T-helper 22 cell (primary cell): ENCODE data around the gene GJA10.
A peak's percentile ranks its signal among the peaks of the same experiment; 100 is the strongest.

ENCODE experiments used
- DNase-seq: peaks from one replicate; pipeline ENCODE4 v3.0.0-alpha.2; 2020; ENCODE audit warnings: low read depth

GJA10 gene

DNA sequence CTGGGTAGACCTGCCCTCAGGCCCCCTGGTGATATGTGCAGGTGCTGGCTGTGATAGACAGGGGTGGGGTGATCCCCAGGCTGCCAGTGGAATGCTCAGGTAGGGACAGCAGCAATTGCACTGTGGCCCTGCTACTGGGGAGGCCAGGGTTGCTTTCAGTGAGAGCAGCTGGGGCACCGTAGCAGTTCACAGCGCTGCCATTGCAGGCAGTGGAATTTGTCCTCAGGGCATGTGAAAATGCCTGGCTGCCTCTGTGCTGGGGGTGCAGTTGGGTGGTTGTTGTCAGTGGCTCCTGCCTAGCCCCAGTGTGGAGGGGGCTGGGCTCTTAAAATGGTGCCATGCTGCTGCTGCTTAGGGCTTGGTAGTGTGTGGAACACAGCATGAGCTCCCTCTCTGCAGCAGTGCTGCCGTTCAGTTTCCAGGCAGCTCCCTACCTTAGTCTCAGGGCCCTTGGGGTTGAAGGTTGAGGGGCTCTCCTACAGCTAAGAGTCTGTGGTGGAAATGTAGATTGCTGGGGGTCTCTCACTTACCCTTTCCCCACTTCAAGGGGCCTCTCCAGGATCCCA, 23.6 kb downstream of the GJA10 start:
- no peak for DNase-seq

DNA sequence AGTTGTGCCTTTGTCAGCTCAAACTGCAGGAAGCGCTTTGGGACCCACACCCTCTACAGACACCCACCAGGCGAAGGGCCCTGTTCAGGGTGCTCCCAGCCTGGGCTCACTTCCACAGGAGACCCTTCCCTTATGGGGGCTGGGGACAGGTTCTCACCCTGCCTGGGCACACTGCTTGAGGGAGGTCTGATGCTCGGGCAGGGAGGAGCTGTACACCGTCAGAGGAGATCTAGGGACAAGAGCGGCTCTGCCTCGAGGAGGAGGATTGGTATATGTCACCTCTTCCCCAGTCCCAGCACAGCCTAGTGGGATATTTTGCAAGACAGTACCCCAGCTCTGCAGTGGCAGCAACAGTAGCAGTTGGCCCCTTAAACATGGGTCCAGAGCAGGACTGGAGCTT, 26.9 kb downstream of the GJA10 start:
- DNase-seq = no peak

DNA sequence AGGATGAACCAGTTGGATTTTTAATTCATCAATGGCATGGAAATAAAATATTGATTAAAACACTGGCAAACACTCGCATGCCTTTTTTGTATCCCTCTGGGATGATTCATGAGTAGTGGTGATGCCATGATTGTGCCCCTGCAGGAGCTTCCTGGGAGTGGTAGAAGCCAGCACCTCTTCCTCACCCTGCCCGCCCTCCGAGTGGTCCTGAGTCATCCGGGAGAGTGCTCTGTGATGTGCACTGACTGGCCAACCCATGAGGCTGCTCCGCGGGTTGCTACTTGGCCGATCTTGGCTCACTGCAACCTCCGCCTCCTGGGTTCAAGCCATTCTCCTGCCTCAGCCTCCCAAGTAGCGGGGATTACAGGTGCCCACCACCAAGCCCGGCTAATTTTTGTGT, 27.4 kb downstream of the GJA10 start:
- no peak for DNase-seq

DNA sequence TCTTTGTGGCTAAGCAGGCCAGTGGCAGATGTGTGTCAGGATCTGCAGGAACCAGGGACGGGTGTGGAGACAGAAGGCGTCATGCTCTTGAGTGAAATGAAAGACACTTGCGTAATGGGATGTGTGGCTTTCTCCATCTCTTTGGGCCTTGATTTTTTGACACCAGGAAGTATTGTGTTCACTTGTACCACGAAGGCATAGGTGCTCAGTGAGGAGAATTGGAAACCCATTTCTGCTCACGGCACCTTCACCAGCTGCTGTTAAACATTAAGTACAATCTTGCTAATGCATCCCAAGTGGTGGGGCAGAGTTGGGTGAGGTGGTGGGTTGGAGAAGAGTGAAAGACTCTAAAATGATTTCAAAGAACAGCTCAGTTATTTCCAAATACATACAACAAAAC, 30.0 kb downstream of the GJA10 start:
- DNase-seq = no peak

DNA sequence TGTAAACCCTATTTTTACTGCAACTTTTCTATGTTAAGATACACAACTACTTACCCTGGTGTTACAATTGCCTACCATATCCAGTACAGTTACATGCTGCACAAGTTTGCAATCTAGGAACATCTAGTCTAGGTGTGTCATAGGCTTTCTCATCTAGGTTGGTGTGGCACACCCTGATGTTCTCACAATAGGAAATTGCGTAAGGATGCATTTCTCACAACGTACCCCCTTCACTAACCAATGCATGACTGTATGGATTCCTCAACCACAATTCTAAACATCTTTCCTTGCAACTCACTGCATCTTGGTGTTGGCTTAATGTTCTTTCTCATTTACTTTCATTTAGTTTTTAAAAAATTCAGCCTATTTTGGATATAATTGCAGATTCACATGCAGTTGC, 31.6 kb downstream of the GJA10 start:
- no peak for DNase-seq

DNA sequence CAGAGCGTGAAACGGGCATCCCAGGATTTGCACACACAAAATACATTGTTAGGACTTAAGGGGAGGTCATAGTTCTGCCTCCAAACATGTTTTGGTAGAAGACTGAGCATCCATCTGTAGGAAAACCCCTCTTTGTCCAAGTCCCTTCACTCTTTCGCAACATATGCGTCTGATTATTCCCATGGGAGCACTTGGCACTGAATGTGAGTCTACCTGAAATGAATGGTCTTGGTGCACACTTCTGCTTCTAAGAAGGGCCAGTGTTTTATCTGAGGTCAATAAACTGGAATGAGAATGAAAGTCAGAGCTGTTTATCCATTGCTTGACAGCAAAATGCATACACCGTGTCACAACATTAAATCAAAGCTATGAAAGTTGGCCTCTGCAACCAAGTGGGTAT, 33.0 kb downstream of the GJA10 start:
- DNase-seq = no peak

DNA sequence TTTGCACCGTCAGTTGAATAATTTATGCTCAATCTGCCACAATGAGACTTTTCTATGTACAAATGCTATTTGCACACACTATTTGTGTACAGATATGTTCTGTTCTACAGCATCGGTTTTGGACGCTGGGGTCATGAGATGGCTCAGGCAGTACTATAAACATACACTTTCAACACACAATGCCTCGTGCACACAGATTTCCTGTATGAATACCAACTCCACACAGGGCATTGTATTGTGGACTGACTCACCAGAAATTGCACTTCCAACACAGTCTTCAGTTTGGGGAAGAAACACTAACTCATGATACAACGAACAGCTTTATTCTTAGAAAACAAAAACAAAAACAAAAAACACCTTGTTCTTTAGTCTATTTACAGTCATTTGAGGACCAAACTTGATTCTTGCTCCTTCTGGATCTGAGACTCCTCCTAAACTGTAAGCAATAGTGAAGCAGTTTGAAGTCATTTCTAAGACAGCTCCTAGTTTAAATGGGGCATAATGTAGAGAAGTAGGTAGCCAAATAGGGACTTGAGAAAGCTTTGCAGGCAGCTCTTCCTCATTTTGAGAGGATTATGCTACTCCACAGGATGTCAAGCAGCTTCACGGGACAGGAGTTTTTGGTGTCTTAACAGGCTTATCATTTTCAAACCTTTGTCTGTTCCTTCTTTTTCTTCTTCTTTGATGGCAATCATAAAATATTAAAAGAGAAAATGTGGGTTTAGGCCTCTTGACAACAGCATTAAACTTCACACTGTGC, 33.7 kb downstream of the GJA10 start:
- DNase-seq = no peak

DNA sequence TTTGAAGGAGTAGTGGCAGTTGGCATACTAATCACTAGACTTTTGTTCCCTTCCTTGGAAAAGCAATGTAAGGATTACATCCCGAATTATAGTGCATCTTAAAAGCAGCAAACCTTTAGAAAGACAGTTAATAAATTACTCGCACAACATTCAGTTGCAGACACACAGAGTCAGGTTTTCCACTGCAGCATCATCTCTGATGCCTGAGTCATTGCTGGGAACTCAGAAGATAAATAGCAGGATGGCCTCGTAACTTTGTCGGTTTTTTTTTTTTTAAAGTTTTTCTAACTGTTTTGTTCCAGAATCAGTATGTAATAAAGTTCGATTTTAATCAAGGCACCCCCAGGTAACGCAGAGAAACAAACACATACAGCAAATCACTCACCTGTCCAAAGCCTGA, 34.3 kb downstream of the GJA10 start:
- DNase-seq = no peak

DNA sequence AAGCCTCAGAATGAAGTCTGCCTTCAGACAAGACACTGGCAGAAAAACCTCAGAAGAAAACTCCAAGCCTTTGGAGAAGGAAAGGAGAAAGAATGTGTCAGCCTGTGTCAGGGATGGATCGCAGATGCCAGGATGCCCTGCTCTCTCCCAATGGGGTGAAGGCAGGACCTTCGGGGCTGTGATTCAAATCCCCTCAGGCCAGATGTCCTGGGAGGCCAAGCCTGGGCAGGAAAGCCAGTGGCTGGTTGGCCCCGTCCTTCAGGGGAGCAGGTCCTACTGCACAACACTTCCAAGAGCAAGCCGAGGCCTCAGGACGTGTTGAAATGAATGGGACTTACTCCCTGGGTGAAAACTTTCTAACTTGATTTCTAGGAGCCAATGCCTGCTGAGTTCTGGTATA, 36.5 kb downstream of the GJA10 start:
- no peak for DNase-seq

DNA sequence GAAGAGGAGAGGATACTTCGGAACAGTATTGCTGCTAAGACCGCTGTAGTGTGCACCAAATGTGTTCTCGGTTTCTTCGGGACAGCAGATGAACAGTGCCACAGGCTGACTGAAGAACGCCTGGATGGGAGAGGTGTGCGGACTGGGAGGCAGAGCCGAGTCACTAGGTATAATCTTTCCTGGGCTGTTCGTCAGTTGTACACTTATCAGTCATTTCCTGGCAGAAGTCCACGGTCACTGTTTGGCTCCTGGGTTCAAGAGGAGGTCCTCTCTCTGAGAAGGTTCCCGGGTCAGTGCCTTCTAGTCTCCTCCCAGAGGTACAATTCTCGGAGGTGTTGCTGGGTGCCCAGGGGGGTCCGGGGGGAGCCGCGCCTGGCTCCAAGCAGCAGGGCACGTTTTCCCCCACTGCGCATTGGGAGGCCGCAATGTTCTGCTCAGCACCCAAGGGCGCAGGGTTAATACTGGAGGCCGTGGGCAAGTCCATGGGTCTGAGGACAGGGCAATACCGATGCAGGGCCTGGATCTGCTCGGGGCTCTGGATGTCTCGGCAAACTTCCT, 38.1 kb downstream of the GJA10 start:
- DNase-seq = no peak

DNA sequence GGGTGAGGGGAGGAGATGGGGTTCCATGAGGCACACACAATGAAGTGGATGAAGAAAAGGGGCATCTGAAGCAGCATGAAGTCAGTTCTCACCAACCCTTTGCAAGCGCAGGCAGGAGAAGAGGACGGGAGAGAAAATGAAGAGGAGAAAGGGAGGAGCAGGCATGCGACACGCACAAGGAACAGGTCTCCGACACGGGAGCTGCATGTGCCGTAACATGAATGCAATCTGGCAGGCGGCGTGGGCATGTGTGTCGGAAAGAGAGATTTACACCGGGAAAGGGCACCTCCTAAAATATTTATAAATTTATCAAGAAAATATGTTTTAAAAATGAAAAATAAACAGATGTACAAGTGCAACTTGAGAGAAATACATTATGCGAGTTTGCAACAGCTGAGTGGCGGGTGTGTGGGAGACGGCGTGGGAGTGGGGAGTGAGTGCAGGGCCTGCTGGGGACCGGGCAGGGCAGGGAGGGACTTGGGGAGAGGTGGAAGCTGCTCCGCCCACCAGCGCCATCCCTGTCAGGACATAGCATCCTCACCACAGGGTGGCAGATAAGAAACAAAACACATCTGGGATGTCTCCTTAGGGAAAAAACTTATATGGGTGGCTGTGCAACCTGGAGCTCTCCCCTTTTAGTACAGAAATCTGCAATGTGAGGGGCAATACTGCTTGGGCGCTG, 40.6 kb downstream of the GJA10 start:
- DNase-seq = no peak

DNA sequence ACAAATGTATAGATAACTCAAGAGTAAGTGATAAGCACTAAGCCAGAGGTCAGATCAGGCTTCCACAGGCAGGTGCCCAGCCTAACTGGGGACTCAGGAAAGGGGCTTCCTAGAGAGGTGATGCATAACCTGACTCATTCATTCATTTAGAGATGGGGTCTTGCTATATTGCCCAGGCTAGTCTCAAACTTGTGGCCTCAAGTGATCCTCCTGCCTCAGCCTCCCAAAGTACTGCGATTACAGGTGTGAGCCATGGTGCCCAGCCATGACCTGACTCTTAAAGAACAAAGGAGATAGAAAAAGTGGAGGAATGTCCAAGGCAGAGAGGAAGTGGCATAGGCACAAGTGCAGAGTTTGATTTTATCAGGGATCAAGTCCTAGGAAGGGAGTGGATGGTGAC, 41.9 kb downstream of the GJA10 start:
- no peak for DNase-seq

DNA sequence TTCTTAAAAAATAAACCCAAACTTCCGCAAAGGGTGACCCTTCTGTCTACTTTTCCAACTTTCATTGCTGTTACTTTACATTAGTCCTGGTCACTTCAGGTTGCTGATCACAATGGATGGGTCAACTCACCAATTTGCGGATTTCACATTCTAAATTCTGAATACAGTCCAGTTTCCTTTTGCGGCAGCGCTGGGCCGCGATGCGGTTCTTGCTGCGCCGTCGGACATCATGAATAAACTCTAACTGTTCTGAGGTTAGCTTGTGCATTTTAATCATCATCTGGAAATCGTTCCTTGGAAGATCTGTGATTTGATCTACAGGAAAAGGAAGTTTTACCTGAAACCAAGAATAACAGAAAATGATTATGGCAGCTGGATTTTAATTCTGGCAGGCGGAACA, 43.7 kb downstream of the GJA10 start:
- no peak for DNase-seq

DNA sequence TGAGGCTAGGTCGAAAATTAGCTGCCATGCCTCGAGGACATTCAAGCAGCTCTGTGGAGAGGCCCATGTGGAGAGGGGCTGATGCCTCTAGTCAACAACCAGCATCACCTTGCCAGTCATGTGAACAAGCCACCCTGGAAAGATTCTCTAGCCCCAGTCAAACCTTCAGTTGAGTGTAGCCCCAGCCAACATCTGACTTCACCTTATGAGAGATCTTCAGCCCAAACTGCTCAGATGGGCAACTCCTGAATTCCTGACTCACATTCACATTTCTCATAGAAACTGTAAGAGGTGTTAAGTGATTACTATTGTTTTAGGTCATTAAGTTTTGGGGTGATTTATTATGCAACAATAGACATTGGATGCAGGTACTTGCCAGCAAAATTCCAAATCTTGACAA, 44.9 kb downstream of the GJA10 start:
- DNase-seq = no peak

DNA sequence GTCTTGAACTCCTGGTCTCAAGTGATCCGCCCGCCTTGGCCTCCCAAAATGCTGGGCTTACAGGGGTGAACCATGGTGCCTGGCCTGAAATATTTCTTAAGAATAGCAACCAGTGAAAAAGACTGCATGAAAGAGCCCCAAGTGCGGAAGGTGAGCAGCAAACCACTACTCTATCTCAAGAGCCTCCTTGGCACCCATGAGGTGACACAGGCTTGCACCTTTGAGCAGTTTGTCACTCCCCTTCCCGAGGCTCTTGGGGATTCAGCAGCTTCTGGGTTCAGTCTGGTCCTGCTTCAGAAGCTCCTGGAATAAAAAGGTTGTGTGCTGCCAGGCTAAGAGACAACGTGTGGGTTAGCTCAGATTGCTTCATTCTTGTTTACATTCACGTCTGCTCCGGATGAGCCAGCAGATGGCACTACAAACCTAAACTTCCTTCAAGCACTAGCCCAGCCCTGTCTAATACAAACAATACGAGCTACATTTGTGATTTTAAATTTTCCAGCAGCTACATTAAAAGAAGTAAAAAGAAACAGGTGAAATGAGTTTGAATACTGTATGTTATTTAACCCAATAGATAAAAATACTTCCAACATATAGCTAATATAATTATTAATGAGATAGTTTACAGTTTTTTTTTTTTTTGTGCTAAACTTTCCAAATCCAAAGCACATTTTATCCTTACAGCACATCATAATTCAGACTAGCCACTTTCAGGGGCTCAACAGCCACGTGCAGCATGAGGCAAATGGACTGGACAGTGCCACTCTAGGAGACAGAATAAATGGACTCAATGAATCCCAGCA, 46.2 kb downstream of the GJA10 start:
- peak; percentile 34 for DNase-seq

DNA sequence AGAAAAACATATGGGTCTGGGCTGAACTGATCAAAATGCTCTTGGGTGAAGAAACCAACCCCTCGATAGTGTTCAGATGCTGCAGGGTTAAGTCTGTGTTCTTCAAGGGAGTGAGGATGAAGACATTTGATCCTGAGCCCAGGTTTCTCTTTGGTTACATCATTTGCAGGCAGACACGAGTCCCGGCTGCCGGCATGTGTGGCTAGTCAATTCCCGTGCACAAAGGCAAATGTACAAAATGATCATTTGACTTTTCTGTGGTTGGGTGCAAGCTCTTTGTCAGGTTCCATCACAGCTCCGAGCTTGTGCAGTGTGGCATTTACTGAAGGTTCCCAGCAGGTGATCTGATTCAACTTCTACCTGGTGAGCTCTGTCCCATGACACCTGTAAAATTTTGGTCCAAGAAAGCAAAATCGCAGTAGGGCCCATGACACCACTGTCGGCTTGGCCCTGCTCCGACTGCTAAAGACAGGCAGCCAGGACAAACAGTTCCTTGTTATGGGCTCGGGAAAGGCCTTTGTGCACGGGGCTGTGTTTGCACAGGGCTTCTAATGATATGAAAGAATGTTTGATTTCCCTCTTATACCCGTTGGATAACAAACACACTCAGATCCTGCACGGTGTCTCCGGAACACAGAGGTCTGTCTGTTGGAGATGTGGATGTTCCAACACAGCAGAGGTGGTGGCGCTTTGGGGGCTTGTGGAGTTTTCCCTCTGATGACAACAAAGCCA, 46.9 kb downstream of the GJA10 start:
- no peak for DNase-seq

DNA sequence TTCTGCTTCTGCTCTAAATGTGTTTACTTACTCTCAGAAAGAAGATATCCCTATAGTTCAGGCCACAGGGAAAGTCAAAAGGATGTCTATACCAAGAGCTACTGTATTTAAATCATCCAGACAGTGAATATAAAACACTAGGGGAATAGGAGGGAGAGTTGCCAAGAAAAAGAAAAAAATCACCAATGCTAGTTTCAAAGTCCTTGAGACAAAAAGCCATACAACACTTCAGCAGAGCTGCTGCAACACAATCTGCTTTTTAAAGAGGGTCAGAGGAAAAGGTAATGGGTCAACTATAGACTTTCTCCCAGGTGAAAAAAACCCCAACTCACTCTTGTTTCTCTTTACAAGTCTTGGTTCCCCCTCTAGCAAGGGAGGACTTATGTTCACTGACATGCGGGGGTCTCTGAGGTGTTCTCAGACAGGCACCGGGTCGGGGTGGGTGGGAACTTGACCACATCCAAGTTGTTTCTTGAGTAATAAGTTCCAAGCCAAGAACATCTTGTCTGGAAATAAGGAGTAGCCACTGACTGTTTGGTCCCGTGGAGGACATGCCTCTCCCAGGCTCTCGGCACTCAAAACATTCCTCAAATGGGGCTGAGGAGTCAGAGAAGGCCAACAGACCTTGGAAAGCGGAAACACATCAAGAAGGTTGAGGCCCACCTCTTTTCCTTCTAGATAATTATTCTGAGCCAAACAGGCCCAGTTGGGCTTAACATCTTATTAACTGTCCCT, 47.7 kb downstream of the GJA10 start:
- DNase-seq = no peak

DNA sequence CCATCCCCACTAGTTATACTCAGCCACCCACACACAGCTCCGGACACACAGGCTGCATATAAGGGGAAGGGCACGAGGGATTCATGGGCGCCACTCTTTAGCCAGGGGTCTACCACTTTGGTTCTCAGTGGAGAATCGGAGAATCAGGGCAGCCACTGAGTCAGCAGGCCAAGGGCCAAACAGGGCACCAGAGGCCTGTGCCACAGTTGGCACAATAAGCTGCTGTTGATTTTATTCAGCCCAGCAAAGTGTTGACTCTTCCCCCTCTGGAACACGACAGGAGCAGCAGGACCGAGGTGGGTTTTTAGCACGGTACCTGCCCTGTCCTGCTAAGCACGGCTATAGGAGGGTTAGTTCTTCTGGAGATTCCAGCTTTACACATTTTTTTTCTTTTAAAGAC, 48.3 kb downstream of the GJA10 start:
- DNase-seq = no peak

DNA sequence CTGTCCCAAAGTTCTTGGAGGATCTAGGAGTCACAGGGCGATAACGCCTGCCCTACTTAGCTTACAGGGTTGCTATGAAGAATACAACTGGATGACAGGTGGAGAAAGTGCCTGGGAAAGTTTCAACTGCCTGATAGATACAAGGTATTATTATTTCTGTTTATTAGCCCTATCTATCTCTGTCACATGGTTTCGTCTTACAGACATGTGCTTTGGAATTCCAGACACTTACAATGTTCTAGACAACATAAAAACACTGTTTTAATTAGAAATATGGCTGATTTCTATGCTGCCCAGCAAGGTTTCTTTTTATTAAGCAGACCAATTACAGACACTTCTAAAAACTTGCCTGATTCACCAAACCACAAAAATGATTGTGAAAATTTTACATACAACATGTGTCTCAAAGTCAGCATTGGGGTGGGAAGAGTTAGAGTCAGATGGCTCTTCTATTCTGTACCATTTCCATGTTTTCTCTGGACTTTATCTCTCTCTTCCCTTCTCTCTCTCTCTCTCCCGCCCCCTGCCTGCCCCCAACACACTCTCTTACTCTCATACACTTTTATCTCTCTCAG, 50.0 kb downstream of the GJA10 start:
- no peak for DNase-seq

DNA sequence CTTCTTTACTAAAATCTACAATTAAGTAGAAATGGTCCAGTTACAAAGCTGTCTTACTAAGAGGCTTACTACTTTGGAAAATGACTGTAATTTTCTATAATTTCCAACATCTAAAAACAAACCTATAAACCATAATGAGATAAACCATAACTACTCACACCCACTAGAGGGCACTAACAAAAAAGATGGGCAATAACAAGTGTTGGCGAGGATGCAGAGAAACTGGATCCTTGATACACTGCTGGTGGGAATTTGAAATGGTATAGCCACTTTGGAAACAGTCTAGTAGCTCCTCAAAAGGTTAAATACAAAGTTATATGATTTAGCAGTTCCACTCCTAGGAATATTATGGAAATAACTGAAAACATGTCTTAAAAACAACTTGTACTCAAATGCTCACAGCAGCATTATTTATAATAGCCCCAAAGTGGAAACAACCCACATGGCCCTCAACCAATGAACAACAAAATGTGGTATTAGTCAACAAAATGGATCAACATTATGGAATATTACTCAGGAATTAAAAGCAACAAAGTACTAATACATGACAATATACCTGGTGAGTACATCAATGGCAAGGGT, 50.6 kb downstream of the GJA10 start:
- no peak for DNase-seq
